GM12892 (cell line): ENCODE measurements around the gene NCR1.

ENCODE experiments used
- POLR2A ChIP-seq: IDR thresholded peaks from 2 replicates; pipeline ENCODE4 v1.6.1; 2011; ENCODE audit warnings: low read depth, low read length, control low read depth
- POLR2AphosphoS5 ChIP-seq: IDR thresholded peaks from 2 replicates; pipeline ENCODE4 v1.6.1; 2011; ENCODE audit warnings: low read depth, low read length, control low read depth

DNA sequence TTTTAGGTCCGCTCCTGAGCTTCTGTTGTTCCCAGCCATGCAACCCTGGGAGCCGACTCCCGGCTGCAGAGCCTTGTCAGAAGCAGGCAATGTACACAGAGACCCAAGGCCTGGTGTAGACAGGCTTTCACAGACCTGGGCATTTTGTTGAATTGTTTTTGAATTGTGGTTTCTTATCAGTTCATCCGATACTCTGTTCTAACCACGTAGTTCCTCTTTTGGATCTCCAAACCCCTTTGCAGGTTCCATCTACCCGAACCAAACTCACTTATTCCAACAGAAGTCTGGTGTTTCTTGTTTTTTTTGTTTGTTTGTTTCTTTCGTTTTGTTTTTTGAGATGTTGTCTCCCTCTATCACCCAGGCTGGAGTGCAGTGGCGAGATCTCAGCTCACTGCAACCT, 53.9 kb downstream of the NCR1 start:
- TF ChIP-seq POLR2AphosphoS5 (no peak), POLR2A (no peak)
